B cell (primary cell): ENCODE measurements around the gene NKAIN2.

Source experiments
- EZH2 ChIP-seq: IDR thresholded peaks from 2 replicates; pipeline ENCODE4 v1.6.1; 2012; ENCODE audit warnings: borderline replicate concordance, low read depth, mild to moderate bottlenecking, moderate library complexity, low read length; ENCODE audit not compliant: insufficient read depth, poor library complexity, severe bottlenecking
- TF ChIP-seq, protein P1 (sequence below): fragments of 200-600 bp; IDR thresholded peaks from one replicate; pipeline ENCODE4 v1.8.0; 2022; ENCODE audit warnings: antibody characterized with exemption, mild to moderate bottlenecking

DNA sequence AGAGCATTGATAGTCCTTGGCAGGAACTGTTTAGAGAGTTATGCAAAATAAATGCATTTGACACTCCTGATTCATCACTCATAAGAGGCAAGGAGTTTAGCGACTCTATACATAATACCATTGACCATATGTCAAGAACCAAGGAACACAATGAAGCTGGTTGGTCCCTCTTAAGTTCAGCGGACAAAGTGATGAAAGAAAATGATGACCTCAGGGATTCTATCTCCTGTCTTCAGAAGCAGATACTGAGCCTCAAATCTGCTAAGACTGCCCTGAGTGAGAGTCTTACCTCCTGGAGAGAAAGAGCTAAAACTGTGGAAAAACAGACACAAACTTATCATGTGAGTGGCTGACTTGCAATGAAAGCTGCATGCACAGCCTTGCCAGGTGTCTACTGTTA lies 9.5 kb upstream of the NKAIN2 start:
- TF ChIP-seq, protein P1, sequence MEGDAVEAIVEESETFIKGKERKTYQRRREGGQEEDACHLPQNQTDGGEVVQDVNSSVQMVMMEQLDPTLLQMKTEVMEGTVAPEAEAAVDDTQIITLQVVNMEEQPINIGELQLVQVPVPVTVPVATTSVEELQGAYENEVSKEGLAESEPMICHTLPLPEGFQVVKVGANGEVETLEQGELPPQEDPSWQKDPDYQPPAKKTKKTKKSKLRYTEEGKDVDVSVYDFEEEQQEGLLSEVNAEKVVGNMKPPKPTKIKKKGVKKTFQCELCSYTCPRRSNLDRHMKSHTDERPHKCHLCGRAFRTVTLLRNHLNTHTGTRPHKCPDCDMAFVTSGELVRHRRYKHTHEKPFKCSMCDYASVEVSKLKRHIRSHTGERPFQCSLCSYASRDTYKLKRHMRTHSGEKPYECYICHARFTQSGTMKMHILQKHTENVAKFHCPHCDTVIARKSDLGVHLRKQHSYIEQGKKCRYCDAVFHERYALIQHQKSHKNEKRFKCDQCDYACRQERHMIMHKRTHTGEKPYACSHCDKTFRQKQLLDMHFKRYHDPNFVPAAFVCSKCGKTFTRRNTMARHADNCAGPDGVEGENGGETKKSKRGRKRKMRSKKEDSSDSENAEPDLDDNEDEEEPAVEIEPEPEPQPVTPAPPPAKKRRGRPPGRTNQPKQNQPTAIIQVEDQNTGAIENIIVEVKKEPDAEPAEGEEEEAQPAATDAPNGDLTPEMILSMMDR, result no peak
- no peak for TF ChIP-seq EZH2
